Astrocyte of the cerebellum (primary cell): Measurements from ENCODE around the gene P2RY2.

Experiments
- DNase-seq: peaks from one replicate; pipeline ENCODE4 v3.0.0-alpha.2; 2011; ENCODE audit warnings: low read depth
- H3K4me3 ChIP-seq: 2 replicates; pipeline ENCODE4 v1.5.1; 2011; ENCODE audit warnings: mild to moderate bottlenecking, low read depth, low read length, moderate library complexity
- CTCF ChIP-seq: IDR thresholded peaks from 2 replicates; pipeline ENCODE4 v1.5.1; 2012; ENCODE audit warnings: low read length, low read depth, moderate library complexity, mild to moderate bottlenecking; ENCODE audit errors: missing control alignments
- in situ Hi-C: cut with HindIII; loops from 2 replicates; pipeline ENCODE4 v1.10.0; 2017; ENCODE audit warnings: low sequenced_read_pairs

Gene P2RY2

DNA sequence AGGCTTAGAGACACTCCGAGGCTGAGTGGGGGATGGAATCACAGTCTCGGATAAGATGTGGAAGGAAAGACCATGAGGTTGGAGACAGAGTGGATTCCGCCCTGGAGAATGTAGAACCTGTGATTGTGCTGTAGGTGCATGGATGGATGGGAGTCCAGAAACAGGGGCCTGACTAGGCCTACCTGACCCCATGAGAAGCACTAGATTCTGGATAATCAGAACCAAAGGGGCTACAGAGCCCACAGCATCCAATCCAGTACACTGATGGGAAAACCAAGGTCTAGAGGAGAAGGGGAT, 43.6 kb upstream of the P2RY2 start:
- no peak overlapping the region for H3K4me3 ChIP-seq
- no peak for DNase-seq
- in situ Hi-C loops = no loop called here
- TF ChIP-seq CTCF = no peak

GRCh38 chr11:73175551-73176144, 42.4 kb upstream of the P2RY2 start:
- no peak overlapping the region for H3K4me3 ChIP-seq
- no peak for DNase-seq
- TF ChIP-seq CTCF = no peak
- in situ Hi-C loops = loop anchor here (5.0 kb wide), 1 partner anchor 363 kb away; the partner anchor contains the start of gene ATG16L2

DNA sequence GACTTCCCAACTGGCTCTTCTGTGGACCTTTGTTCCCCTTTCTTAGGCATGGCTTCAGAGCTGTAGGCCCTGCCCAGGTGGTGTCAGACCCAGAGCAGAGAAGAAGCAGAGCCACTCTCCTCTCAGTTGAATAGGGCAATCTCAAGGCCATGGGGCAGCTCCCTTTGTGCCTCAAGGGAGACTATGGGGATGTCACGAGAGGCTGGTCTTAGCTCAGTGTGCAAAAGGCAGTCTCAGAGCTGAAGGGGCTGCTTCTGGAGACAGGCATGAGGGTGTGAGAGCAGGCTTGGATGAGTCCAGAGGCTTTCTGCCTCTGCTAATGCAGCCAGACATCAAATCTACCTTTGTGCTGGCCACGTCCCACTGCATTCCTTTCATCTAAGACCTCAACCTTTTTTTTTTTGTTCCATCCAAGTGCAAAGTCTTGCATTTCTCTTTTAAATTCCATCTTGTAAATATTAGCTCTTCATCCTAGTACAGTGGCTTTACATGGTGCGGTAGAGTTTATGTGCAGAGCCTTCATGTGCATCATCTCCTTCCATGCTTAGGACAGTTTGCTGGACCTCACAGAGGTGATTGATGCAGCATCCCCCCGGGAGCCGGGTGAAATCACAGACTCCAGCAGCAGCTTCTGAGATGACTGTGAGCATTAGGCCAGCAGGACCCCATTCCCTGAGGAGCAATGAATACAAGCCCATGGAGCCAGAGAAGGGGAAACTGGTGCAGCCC, 41.8 kb upstream of the P2RY2 start:
- no peak overlapping the region for H3K4me3 ChIP-seq
- DNase-seq = no peak
- no peak for TF ChIP-seq CTCF
- in situ Hi-C loops = loop anchor here (5.0 kb wide), 1 partner anchor 364 kb away; the partner anchor contains the start of gene ATG16L2

DNA sequence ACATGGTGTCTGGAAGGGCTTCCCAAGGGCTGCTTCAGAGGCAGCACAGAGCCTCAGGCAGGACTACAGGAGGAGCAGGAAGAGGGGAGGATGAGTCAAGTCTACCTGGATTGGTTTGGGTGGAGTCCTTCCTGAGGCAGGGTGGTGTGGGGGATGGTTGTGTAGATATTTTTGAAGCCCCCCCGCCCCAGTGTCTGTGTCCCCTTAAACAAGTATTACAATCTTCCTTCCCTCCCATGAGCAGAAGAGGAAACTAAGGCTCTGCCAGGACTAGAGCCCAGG, 41.3 kb upstream of the P2RY2 start:
- no peak for DNase-seq
- in situ Hi-C loops = loop anchor here (5.0 kb wide), 1 partner anchor 365 kb away; the partner anchor contains the start of gene ATG16L2
- TF ChIP-seq CTCF = no peak
- H3K4me3 ChIP-seq = no peak overlapping the region

GRCh38 chr11:73177380-73177777, 40.7 kb upstream of the P2RY2 start:
- DNase-seq = no peak
- in situ Hi-C loops = loop anchor here (5.0 kb wide), 1 partner anchor 365 kb away; the partner anchor contains the start of gene ATG16L2
- no peak overlapping the region for H3K4me3 ChIP-seq
- TF ChIP-seq CTCF = no peak

DNA sequence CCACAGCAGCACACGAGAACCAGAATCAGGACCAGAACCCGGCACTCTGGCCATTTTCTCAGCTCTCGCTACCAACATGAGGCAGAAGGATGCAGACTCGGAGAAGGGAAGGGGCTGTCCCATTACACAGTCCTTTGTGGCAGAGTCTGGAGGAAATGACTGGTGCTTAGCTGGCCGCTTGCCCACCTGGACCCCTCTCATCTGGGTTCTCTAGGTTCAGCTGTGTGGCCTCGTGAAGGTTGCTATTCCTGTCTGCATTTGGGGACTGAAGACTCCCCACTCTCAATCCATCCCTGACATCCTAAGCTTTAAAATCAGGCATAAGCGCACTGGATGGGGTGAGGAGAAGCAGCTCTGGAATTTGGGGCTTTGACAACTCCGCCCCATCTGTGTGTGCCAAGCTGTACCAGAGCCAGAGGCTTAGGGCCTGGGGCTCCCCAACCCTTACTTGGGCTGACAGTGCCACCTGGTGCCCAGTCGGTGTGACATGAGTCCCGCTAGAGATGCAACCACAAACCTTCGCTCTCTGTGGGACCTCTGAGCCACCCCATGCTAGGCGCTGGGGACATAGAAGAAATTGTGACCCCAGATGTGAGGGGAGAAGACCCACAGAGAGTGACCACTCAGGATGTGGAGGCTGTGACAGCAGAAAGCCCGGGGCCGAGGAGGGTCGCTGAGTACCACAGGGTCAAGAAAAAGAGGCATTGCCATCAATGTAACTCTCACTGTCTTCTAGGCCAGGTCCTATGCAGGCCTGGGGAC, 40.1 kb upstream of the P2RY2 start:
- peak; percentile 74 for TF ChIP-seq CTCF
- in situ Hi-C loops = loop anchor here (5.0 kb wide), 1 partner anchor 366 kb away; the partner anchor contains the start of gene ATG16L2
- H3K4me3 ChIP-seq = no peak overlapping the region
- peak; percentile 67 for DNase-seq
